CD4-positive, alpha-beta T cell treated with Interleukin-21 for 1 hour (primary cell): ENCODE data around the gene RABIF.
"Not testable (repeated sequence)": the region's sequence is repeated elsewhere in the genome, so short reads cannot be mapped to it uniquely, and the experiment has no call there.

ENCODE experiments used
- DNase-seq: peaks from one replicate; pipeline ENCODE4 v3.0.0-alpha.2; 2020

RABIF gene

DNA sequence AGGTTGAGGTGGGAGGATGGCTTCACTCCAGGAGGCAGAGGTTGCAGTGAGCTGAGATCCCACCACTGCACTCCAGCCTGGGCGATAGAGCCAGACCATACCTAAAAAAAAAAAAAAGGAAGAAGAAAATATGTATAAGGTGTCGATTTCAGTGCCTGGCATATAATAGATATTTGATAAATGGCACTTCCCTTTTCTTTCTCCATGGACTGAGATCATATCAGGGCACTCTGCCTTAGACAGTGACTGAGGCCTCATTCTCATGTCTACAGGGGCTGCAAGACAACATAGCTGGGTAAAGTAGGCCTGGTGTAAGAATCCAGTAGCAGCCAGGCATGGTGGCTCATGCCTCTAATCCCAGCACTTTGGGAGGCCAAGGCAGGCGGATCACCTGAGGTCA lies 57.0 kb downstream of the RABIF start:
- no peak for DNase-seq

GRCh38 chr1:202829223-202829622 lies 59.7 kb downstream of the RABIF start:
- DNase-seq = not testable (repeated sequence)
